Uterus (tissue), 2 donors: Measurements from ENCODE around the gene NXN.

Experiments
- POLR2A ChIP-seq, 2 donors: fragments of 450-650 bp; IDR thresholded peaks; one replicate each; pipeline ENCODE4 v1.6.1; 2016; ENCODE audit warnings: antibody characterized with exemption in 2 of 2, mild to moderate bottlenecking in 1 of 2, moderate library complexity in 1 of 2
- TF ChIP-seq, protein P1 (sequence below), 4 experiments: fragments of 200-600 bp in 2 of 4; fragments of 450-650 bp in 2 of 4; sonication (generic) in 2 of 4; IDR thresholded peaks; one replicate each; pipeline ENCODE4 v1.5.1; 2016 to 2019; ENCODE audit warnings: antibody characterized with exemption in 4 of 4, mild to moderate bottlenecking in 2 of 4, moderate library complexity in 1 of 4

GRCh38 chr17:802901-803881 is 176.4 kb downstream of the NXN start:
- TF ChIP-seq, protein P1, sequence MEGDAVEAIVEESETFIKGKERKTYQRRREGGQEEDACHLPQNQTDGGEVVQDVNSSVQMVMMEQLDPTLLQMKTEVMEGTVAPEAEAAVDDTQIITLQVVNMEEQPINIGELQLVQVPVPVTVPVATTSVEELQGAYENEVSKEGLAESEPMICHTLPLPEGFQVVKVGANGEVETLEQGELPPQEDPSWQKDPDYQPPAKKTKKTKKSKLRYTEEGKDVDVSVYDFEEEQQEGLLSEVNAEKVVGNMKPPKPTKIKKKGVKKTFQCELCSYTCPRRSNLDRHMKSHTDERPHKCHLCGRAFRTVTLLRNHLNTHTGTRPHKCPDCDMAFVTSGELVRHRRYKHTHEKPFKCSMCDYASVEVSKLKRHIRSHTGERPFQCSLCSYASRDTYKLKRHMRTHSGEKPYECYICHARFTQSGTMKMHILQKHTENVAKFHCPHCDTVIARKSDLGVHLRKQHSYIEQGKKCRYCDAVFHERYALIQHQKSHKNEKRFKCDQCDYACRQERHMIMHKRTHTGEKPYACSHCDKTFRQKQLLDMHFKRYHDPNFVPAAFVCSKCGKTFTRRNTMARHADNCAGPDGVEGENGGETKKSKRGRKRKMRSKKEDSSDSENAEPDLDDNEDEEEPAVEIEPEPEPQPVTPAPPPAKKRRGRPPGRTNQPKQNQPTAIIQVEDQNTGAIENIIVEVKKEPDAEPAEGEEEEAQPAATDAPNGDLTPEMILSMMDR (IDR thresholded peaks at IDR 0.05): no peak
- TF ChIP-seq POLR2A (IDR thresholded peaks at IDR 0.05): no peak
